ENCODE results near the gene CIPC. TPM values are rescaled to one million over a fixed set of nuclear protein-coding genes. Genes with fewer than 3 reads are reported as not detected.
A peak's percentile ranks its signal among the peaks of the same experiment; 100 is the strongest.

Gene CIPC
- total and polyA plus RNA-seq, 9 of the 15 experiments (the other 6 are each of a cell fraction or from before 2014, with no cell fraction given) = 5.0 to 16.9 (median 10.7) TPM

- TF ChIP-seq CBFA2T3 (IDR thresholded peaks at IDR 0.05) (0 out of 2 replicates have a peak, but pooled peaks have one; percentile 5), MTA1 (IDR thresholded peaks at IDR 0.05; ENCODE audit: borderline replicate concordance) (0 out of 2 replicates have a peak, but pooled peaks have one; percentile 20), ZNF12 (CRISPR knock-in tag; IDR thresholded peaks at IDR 0.05) (no peak), FOSL1 (tag; conservative IDR thresholded peaks at IDR 0.05) (peak; percentile 46), MAFG (tag; conservative IDR thresholded peaks at IDR 0.05) (peak; percentile 88), KDM1A (IDR thresholded peaks at IDR 0.05) (peak in 1 of 2 experiments; percentile 22; a peak in 1 of 4 replicates), SMARCA4 (IDR thresholded peaks at IDR 0.05) (peak; percentile 45), MIER1 (IDR thresholded peaks at IDR 0.05; ENCODE audit: low read depth) (no peak), HMGN3 (IDR thresholded peaks at IDR 0.05; ENCODE audit: borderline replicate concordance, extremely low read depth, insufficient read length, low read depth, low read length) (no peak), C11orf30 (IDR thresholded peaks at IDR 0.05; ENCODE audit: low read depth) (peak; percentile 88), JUND (IDR thresholded peaks at IDR 0.05; ENCODE audit: borderline replicate concordance, low read depth, low read length) (peak; percentile 41; the same call in 1 of the 2 replicates), JUND (tag; IDR thresholded peaks at IDR 0.05; ENCODE audit: borderline replicate concordance, low read depth, low read length) (peak; percentile 21; the same call in 2 of the 3 replicates), ZHX1 (conservative IDR thresholded peaks at IDR 0.05; ENCODE audit: low read length) (no peak), PHB (CRISPR knock-in tag; IDR thresholded peaks at IDR 0.05) (no peak), HDAC6 (IDR thresholded peaks at IDR 0.05; ENCODE audit: low read depth, low read length) (no peak)
These were observed 60.3 kb downstream of the CIPC start (continued) for GRCh38 chr14:77158175-77158881.
